Subcutaneous adipose tissue (tissue), 4 donors: ENCODE data around the gene RBM33. TPM values are rescaled to one million over a fixed set of nuclear protein-coding genes. Genes with fewer than 3 reads are reported as not detected.

Source experiments
- total RNA-seq, 4 donors: library from RNA; depleted of rRNA; stranded (reverse); fragments of >200 nt; gene quantifications; one replicate each; pipeline ENCODE4 v1.1.0, GENCODE V29; 2016
- TF ChIP-seq, protein P1 (sequence below): fragments of 450-650 bp; IDR thresholded peaks from one replicate; pipeline ENCODE4 v1.5.1; 2016; ENCODE audit warnings: low read depth, mild to moderate bottlenecking, control low read depth, antibody characterized with exemption, moderate library complexity

Gene RBM33
- total RNA-seq, 4 donors from 2014 or later, result 33.9 to 69.1 (median 46.2) TPM

DNA sequence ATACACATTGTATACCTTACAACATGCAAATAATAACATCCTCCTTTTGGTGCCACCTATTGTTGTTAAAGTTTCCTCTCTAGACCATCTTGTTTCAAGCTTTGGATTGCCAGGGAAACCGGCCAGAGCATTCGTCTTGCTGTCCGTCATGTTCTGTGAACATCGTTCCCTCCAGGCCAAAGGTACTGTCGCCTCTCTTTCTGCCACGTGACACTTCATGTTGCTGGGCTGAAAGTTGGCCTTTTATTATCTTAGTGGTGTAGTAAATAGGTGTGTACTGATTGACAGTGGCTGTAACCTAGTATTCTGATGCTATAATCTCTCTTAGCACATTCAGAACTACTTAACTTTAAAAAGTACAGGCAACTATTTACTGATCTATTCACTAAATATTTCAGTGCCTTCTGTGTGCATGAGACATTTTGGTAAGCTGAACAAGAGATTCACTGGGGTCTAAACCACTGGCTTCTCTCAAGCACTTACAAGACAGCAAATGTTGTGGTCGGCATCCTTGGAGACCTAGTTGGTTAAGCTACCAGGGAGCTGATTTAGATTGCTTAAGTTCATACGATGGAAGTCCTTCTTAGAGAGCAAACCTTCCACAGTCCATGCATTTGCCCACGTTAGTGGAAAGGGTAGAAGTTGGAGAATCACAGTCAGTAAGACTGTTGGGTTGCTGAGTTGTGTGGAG is 115.4 kb downstream of the RBM33 start:
- TF ChIP-seq, protein P1, sequence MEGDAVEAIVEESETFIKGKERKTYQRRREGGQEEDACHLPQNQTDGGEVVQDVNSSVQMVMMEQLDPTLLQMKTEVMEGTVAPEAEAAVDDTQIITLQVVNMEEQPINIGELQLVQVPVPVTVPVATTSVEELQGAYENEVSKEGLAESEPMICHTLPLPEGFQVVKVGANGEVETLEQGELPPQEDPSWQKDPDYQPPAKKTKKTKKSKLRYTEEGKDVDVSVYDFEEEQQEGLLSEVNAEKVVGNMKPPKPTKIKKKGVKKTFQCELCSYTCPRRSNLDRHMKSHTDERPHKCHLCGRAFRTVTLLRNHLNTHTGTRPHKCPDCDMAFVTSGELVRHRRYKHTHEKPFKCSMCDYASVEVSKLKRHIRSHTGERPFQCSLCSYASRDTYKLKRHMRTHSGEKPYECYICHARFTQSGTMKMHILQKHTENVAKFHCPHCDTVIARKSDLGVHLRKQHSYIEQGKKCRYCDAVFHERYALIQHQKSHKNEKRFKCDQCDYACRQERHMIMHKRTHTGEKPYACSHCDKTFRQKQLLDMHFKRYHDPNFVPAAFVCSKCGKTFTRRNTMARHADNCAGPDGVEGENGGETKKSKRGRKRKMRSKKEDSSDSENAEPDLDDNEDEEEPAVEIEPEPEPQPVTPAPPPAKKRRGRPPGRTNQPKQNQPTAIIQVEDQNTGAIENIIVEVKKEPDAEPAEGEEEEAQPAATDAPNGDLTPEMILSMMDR, result no peak

DNA sequence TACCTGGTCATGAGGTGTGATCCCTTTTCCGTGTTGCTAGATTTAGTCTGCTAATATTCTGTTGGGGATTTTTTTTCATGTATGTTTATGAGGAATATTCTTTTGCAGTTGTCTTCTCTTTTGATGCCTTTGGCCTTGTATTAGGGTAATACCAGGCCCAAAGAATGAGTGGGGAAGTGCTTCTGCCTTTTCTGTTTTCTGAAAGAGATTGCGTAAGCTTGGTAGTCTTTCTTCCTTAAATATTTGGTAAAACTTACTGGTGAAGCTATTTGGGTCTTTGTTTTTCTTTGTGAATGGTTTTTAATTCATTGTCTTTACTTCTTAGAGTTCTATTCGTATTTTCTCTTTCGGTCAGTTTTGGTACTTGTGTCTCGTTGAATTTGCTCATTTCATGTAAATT is 116.7 kb downstream of the RBM33 start:
- TF ChIP-seq, protein P1, result no peak

DNA sequence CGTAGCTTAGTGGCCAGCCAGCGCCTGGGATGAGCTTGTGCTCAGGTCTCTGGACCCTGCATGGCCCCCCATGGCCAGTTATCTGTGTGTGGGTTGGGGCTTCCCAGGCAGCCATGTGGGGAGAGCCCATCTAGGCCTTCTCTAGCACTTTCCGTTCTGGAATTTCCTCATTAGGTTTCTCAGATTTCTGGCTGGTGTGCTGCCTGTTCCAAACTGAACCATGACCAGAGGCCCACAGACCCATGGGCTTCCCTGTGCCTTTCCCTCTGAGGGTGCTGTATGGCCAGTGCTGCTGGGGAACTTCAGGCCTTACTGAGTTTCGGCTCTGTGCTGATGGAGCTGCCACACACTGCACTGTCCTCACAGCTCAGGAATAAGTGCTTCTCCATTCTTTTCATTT is 117.6 kb downstream of the RBM33 start:
- TF ChIP-seq, protein P1, result no peak

DNA sequence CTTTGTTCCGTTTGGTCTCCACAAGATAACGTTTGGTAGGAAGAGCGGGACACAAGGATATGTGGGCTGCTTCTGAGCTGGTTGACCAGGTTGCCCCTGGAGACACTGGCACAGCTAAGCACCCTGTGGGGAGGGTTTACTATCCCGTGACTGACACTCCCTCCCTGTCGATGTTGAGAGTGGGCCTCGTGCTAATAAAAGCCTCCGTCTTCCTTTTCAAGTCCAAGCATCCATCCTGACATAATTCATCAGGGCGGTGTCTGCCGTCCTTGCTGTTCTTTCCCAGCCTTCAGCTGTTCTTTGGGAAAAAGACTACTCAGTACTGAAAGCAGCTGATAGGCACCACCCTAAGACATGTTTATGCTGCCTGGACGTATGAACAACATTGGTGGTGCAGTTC is 118.2 kb downstream of the RBM33 start:
- TF ChIP-seq, protein P1, result no peak

GRCh38 chr7:155763122-155763521 is 118.7 kb downstream of the RBM33 start:
- TF ChIP-seq, protein P1, result no peak

- TF ChIP-seq, protein P1, result no peak
These were observed 119.4 kb downstream of the RBM33 start for GRCh38 chr7:155763691-155764437.

DNA sequence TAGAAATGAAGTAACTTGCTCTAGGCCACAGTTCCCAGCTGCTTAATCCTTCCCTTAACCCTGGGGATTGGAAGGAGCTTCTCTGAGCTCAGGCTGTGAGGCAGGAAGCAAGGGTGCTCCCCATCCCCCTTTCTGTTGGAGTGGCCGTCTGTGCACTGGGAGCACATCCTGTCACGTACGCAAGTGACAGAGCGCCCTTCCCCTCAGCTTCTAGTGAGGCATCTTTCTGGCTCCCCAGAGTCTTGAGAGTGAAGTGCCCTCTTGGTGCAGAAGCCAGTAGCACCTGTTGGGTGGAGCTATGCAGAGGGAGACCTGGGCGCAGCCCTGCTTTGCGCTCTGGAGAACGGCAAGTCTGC is 120.0 kb downstream of the RBM33 start:
- TF ChIP-seq, protein P1, result no peak
